ENCODE results near the gene MRAP2.
"Not testable (repeated sequence)": the region's sequence is repeated elsewhere in the genome, so short reads cannot be mapped to it uniquely, and the experiment has no call there.

The MRAP2 gene

DNA sequence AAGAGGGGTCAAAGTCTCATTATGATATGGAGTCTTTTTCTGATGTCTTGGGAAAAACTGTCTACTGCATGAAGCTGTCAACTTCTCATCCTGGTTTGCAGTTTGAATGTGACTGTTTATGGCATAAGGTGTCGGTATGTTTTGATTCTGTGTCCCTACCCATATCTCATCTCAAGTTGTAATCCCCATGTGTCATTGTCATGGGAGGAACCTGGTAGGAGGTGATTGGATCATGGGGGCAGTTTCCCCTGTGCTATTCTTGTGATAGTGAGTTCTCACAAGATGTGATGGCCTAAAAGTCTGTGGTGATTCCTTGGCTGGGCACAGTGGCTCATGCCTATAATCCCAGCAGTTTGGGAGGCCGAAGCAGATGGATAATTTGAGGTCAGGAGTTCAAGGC lies 47.6 kb downstream of the MRAP2 start:
- no peak for DNase-seq

DNA sequence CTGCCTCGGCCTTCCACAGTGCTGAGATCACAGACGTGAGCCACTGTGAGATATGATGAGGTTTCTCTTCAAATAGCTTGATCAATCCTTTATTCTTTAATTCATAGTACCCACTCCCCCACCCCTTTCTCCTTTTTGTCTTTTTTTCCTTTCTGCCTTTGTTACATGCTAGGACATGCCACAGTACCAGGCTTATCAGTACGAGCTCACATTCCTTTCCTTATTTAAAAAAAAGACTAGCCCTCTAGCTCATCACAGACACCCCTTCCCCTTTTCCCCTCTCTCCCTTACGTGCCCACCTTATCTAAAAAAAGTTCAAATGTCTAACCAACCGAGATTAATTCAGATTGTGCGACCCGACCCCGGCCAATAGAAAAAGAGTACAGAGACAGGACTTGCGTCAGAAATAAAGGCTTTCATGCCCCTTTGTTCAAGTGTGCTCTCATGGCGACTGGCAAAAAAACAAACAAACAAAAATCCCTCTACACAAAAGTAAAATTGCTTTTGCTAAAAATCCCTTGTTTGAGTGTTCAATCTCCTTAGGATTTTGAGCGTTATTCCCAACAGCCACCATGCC lies 49.2 kb downstream of the MRAP2 start:
- DNase-seq, result no peak

- DNase-seq, result not testable (repeated sequence)
Observed at GRCh38 chr6:84084705-84085104, 51.1 kb downstream of the MRAP2 start.

DNA sequence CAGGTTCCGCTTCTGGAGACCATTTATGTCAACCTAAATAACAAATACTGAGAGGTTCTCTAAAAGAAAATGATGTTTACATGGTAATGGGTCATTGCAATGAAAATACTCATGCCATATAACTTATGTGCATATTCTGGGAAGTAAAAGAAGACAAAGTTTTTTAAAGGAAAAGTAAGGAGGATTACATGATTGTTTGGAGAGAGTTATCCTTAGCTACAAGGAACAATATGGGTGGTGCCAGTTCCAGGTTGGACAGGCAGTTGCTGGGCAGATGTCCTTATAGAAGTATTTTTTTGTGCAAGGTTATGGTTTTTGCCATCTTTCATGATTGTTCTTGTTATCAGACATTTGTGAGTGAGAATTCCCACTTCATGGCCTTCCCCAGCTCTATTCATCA lies 52.5 kb downstream of the MRAP2 start:
- DNase-seq, result no peak

GRCh38 chr6:84086545-84087429 lies 53.2 kb downstream of the MRAP2 start:
- no peak for DNase-seq

DNA sequence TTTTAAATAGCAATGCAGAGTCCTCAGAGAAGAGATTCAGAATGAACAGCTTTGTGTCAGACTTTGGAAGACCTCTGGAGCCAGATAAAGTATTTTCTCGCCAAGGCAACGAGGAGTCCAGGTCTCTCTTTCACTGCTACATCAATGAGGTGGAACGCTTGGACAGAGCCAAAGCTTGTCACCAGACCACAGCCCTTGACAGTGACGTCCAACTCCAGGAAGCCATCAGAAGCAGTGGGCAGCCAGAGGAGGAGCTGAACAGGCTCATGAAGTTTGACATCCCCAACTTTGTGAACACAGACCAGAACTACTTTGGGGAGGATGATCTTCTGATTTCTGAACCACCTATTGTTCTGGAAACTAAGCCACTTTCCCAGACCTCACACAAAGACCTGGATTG lies 55.5 kb downstream of the MRAP2 start:
- no peak for DNase-seq

- no peak for DNase-seq
Observed at GRCh38 chr6:84089552-84089951, 56.0 kb downstream of the MRAP2 start.

- no peak for DNase-seq
Observed at GRCh38 chr6:84093441-84094435, 60.2 kb downstream of the MRAP2 start.

DNA sequence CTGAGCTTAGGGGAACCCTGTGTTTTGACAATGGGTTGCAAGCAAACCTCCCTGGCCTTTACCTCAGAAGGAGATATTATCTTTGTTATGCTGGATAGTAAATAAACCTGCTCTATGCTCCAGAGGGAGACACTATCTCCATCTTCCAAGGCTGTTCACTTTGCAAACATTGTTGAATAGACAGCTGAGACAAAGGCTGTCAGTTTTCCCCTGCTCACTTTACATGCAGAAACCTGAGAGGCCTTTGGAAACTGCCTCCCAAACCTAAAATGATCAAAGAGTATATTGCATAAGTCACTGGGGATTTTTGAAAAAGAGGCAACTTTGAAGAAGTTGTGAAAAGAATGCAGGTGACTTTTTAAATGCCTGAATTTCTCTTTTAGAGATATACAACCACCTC lies 61.6 kb downstream of the MRAP2 start:
- DNase-seq, result no peak

DNA sequence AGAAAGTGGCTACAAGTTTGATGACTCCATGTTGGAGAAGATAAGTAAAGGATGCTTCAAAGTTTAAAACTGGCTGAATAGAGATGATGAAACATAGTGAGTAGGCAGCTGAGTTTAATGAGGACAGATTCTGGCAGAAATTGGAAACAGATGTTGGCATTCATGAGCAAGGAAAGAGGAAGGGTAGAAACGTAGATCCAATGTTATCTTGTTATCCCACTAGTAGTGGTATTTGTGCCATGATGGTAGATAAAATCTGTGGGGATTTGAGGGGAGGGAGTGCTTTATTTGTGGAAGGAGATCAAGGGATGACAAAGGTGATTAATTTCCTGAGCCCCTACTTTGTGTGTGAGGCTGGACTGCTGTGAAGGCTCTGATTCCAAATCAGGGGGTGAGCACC lies 69.5 kb downstream of the MRAP2 start:
- no peak for DNase-seq

GRCh38 chr6:84105215-84105924 lies 71.8 kb downstream of the MRAP2 start:
- not testable (repeated sequence) for DNase-seq

DNA sequence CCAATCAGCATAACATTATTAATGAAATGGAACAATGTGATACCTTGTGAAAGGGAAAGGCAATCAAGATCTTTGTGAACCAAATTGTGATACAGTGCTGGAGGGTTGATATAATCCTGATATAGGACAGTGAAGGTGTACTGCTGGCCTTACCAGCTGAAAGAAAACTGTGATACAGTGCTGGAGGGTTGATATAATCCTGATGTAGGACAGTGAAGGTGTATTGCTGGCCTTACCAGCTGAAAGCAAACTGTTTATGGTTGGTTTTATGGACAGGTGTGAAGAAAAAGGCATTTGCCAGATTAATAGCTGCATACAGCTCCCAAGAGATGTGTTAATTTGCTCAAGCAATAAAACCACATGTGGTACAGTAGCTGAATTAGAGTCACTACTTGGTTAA lies 73.9 kb downstream of the MRAP2 start:
- DNase-seq, result no peak

- DNase-seq, result not testable (repeated sequence)
Observed at GRCh38 chr6:84111351-84111750, 77.8 kb downstream of the MRAP2 start.

DNA sequence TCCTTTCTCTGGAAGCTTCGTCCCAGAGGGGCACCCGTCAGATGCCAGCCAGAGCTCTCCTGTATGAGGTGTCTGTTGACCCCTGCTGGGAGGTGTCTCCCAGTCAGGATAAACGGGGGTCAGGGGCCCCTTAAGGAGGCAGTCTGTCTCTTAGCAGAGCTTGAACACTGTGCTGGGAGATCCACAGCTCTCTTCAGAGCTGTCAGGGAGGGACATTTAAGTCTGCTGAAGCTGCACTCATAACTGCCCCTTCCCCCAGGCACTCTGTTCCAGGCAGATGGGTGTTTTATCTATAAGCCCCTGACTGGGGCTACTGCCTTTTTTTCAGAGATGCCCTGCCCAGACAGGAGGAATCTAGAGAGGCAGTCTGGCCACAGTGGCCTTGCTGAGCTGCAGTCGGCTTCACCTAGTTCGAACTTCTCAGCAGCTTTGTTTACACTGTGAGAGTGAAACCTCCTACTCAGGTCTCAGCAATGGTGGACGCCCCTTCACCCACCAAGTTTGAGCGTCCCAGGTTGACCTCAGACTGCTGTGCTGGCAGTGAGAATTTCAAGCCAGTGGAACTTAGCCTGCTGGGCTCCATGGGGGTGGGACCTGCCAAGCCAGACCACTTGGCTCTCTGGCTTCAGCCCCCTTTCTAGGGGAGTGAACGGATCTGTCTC lies 81.5 kb downstream of the MRAP2 start:
- not testable (repeated sequence) for DNase-seq

DNA sequence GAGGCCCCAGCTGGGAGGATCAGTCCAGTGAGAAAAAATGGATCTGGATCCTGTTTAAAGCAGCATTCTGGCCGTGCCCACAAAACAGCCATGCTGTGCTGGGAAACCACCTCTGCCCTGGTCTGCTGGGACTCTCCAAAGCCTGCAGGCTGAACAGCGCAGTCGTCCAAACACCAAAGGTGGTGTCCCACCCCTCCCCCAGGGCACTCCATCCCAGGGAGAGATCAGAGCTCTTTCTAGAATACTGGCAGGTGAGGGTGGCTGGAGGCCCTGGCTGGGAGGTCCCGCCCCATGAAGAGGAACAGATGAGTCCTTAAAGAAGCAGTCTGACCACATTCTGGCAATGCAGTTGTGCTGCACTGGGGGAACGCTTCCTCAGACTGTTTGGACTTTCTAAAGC lies 84.6 kb downstream of the MRAP2 start:
- DNase-seq, result no peak

GRCh38 chr6:84119277-84119676 lies 85.7 kb downstream of the MRAP2 start:
- no peak for DNase-seq

- DNase-seq, result no peak
Observed at GRCh38 chr6:84123186-84123585, 89.6 kb downstream of the MRAP2 start.

DNA sequence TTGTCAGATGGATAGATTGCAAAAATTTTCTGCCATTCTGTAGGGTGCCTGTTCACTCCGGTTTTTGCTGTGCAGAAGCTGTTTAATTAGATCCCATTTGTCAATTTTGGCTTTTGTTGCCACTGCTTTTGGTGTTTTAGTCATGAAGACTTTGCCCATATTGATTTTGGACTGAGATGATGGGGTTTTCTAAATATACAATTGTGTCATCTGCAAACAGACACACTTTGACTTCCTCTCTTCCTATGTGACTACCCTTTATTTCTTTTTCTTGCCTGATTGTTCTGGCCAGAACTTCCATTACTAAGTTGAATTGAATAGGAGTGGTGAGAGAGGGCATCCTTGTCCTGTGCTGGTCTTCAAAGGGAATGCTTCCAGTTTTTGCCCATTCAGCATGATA lies 96.0 kb downstream of the MRAP2 start:
- DNase-seq, result not testable (repeated sequence)

GRCh38 chr6:84133385-84133784 lies 99.8 kb downstream of the MRAP2 start:
- DNase-seq, result not testable (repeated sequence)

DNA sequence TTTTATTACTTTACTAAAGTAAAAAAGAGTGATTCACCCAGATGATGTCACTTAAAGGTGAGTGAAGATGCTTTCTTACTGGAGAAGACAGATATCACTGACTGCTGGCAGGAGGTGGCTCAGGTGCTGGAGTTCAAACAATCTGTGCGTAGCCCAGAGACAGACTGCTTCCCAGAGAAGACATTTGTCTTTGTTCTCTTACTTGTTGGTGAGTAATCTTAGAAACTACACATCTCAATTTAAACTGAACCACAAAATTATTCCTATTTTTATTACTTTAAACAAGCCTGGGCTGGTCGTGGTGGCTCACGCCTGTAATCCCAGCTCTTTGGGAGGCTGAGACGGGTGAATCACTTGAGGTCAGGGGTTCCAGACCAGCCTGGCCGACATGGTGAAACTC lies 101.7 kb downstream of the MRAP2 start:
- no peak for DNase-seq

DNA sequence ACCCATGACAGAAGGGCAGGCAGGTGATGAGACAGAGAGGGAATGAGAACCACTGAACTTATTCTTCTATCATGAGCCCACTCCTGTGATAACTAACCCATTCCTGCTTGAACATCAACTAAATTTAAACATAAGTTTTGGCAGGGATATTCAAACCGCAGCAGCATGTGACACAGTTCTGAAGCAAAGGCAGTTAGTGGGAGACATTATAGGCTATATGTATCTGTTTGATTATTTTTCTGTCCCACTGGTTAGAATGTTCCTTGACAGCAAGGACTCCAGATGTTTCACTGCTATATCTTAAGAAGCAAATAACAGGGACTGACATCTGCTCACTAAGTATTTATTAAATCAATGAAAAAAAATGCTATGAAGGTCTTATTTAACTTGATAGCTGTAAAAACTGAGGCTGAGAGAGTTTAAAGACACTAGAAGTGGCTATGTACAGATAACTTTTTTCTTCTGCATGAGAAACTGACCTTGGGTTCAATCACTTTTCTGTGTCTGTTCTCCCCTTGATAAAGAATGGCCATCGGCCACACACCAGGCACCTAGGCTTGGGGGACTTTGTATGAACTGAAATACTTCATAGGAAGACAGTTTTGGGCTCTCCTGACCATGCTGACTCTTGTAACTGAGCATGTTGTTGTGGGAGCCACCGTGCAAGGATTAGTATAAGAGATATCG lies 102.9 kb downstream of the MRAP2 start:
- no peak for DNase-seq

- no peak for DNase-seq
Observed at GRCh38 chr6:84137051-84137375, 103.4 kb downstream of the MRAP2 start.

Data from T-helper 9 cell (primary cell).